NT2/D1 (cell line): ENCODE measurements around the gene LIN7C.

ENCODE experiments used
- YY1 ChIP-seq: IDR thresholded peaks from 2 replicates; pipeline ENCODE4 v1.6.1; 2011; ENCODE audit not compliant: insufficient read length, insufficient read depth
- ZNF274 ChIP-seq: IDR thresholded peaks from 2 replicates; pipeline ENCODE4 v1.6.1; 2011; ENCODE audit warnings: mild to moderate bottlenecking, low read depth, low read length

- TF ChIP-seq YY1 (no peak), ZNF274 (no peak)
These were observed 34.1 kb downstream of the LIN7C start, which contains the start of gene LGR4 for GRCh38 chr11:27472398-27473016.
